Anterior cingulate cortex (tissue), 58 donors: ENCODE results near the gene GOLGA7B.

ENCODE experiments used
- DNase-seq, 58 donors: peaks; one replicate each; lab custom pipeline; 2025; lab: John Stamatoyannopoulos, UW

Gene GOLGA7B

DNA sequence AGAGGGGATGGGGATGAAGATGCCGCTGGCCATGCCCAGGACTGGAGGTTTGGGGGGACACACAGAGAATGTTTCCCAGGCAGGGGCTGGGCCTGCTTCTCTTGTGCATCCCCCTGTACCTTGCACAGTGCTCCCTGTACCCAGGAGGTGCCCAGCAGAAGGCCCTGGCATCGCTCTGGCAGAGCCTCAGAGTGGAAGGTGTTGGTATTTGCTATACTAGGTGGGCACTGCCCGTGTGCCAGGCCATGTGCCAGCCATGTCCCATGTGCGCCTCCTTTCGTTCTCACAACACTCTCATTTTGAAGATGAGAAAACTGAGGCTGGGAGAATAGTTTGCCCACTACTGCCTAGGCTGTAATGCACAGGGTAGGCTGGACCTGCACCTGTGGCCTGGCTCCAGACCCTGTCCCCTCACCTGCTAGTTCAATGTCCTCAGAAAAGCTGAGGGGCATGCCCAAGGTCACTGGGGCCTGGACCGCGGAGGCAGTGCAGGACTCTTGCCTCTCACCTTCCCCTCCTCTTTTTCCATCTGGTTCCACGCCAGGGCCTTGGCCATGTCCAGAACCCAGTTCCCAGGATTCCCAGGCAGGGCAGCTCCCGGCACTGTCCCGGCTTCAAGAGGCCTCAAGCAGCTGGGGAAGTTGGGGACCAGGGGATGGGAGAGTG is 64.7 kb downstream of the GOLGA7B start:
- peak in 1 of 58 donors; percentile 56 for DNase-seq

DNA sequence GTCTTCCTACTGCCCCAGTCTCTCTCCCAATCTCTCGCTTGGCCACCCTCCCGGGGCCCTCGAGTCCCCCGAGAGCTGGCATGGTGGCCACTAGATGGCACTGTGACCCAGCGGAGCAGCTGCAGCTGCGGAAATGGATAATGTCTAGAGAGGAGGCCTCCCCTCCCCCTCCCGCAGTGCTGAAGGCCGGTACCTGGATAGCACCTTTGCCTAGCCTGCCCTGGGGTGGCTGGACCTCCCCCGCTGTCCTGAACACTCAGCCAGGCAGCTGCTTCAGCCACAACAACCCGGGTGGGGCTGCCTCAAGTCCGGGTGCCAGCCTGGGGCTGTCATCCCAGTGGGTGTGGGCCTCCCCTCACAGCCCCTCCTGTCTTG is 65.2 kb downstream of the GOLGA7B start:
- peak in 57 of 58 donors; percentile 7 to 89 (median 61) for DNase-seq

DNA sequence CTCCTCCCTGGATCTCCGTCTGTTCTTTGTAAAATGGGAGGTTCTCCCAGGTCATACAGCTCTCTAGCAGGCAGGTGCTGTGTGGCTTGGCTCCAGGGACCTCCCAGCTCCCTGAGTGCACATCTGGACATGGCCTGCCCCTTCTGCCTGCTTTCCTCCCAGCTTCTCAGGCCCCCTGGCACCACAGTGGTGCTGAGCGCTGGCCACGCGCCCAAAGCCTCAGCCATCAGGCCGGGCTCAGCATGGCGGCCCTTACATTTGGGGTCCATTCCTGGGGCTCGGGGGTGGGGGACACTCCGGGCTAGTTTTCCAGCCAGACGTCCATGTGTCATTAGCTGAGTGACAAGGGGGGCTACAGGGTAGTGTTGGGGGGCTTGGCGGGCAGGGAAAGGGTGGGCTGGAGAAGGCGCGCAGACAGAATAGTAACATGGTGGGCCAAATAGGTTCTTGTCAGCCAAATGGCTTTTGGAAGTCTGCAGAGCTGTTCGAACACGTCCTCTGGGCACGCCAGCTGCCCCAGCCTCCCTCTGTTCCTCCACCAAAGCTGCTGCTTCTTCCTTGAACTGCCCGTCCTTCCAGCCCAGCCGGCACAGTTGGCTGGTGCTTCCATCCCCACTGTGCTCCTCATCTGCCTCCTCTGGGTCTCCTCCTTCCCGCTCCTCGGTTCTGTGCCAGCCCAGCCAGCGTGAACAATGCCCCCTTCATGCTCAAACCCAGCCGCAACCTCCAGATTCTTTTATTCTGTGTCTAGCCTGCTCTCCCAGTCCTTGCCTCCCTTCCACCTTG is 65.9 kb downstream of the GOLGA7B start:
- DNase-seq: peak in 56 of 58 donors; percentile 13 to 85 (median 61)

DNA sequence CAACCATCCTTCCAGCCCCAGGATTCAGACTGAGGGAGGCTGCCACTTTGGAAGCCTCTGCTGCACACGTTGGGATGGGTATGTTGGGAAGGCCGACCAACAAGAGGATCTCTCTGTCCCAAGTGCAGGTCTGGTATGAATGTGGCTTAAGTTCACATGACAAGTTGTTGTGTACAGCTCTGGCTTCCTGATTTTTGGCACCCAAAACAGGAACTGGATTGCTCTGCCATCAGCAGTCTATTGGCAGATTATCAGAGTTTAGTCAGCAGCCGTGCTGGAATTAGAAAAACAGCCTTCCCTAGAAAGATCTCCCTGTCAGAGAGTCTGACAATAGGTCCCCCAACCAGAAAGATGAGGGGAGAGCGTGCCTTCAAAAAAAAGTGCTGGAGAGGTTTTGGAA is 66.9 kb downstream of the GOLGA7B start:
- peak in 36 of 58 donors; percentile 4 to 75 (median 30) for DNase-seq

DNA sequence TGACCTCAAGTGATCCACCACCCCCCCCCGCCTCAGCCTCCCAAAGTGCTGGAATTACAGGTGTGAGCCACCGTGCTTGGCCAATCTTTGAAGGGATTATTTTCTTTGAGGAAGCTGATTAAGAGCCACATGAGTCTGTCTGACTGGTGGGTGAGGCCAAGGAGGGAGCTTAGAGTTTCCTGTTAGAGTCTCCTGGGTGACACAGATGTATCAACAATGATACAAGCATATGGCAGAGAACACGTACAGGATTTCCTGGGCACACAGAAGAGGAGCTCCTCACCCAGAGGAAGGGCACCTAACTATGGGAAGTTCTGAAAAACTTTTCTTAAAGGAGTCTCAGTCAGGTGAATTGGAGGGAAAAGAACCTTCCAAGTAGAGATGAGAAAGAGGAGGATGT is 69.4 kb downstream of the GOLGA7B start:
- no peak for DNase-seq

DNA sequence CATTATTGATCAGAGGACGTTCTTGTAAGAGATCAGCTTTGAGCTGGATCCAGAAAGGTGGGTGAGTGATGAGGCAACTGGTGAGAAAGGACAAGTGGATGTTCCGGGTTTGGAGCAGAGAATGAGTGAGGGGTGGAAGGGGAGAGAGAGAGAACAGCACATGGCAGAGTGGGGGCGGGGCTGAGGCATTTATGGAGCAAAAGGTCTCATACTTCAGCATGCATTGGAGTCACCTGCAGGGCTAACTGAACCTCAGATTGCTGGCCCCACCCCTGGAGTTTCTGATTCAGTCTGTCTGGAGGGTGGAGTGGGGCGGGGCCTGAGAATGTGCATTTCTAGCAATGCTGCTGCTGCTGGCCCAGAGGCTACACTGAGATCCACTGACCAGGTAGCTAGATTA is 71.2 kb downstream of the GOLGA7B start:
- DNase-seq: no peak
